Astrocyte of the cerebellum (primary cell): ENCODE measurements around the gene TUFM.

Source experiments
- DNase-seq: peaks from one replicate; pipeline ENCODE4 v3.0.0-alpha.2; 2011; ENCODE audit warnings: low read depth
- H3K4me3 ChIP-seq: 2 replicates; pipeline ENCODE4 v1.5.1; 2011; ENCODE audit warnings: mild to moderate bottlenecking, low read depth, low read length, moderate library complexity
- in situ Hi-C: cut with HindIII; loops from 2 replicates; pipeline ENCODE4 v1.10.0; 2017; ENCODE audit warnings: low sequenced_read_pairs
- TF ChIP-seq, protein P1 (sequence below): IDR thresholded peaks from 2 replicates; pipeline ENCODE4 v1.5.1; 2012; ENCODE audit warnings: low read length, low read depth, moderate library complexity, mild to moderate bottlenecking; ENCODE audit errors: missing control alignments

Gene TUFM

DNA sequence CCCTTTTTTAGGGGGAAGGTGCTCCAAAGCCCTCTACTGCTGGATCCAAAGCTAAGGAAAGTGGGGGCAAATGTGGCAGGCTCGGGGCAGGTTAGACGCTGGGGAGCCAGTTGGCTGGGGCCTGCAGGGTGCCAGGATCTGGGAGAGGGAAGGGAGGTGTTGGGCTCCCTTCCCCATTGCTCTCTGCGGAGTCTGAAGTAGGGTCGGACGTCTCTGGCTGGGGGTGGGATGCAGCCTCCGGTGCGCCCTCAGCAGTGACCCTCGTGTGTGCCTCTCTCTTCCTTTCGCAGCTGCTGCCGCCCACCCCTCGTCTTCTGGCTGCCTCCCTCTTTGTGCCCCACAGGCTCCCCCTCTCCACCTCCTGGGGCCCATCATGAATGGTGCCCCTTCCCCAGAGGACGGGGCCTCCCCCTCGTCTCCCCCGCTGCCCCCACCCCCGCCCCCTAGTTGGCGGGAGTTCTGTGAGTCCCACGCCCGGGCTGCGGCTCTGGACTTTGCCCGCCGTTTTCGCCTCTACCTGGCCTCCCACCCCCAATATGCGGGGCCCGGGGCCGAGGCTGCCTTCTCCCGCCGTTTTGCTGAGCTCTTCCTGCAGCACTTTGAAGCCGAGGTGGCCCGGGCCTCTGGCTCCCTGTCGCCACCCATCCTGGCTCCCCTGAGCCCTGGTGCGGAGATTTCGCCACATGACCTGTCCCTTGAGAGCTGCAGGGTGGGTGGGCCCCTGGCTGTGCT, 19.7 kb upstream of the TUFM start:
- in situ Hi-C loops: no loop called here
- TF ChIP-seq, protein P1, sequence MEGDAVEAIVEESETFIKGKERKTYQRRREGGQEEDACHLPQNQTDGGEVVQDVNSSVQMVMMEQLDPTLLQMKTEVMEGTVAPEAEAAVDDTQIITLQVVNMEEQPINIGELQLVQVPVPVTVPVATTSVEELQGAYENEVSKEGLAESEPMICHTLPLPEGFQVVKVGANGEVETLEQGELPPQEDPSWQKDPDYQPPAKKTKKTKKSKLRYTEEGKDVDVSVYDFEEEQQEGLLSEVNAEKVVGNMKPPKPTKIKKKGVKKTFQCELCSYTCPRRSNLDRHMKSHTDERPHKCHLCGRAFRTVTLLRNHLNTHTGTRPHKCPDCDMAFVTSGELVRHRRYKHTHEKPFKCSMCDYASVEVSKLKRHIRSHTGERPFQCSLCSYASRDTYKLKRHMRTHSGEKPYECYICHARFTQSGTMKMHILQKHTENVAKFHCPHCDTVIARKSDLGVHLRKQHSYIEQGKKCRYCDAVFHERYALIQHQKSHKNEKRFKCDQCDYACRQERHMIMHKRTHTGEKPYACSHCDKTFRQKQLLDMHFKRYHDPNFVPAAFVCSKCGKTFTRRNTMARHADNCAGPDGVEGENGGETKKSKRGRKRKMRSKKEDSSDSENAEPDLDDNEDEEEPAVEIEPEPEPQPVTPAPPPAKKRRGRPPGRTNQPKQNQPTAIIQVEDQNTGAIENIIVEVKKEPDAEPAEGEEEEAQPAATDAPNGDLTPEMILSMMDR: no peak
- no peak overlapping the region for H3K4me3 ChIP-seq
- DNase-seq: no peak

DNA sequence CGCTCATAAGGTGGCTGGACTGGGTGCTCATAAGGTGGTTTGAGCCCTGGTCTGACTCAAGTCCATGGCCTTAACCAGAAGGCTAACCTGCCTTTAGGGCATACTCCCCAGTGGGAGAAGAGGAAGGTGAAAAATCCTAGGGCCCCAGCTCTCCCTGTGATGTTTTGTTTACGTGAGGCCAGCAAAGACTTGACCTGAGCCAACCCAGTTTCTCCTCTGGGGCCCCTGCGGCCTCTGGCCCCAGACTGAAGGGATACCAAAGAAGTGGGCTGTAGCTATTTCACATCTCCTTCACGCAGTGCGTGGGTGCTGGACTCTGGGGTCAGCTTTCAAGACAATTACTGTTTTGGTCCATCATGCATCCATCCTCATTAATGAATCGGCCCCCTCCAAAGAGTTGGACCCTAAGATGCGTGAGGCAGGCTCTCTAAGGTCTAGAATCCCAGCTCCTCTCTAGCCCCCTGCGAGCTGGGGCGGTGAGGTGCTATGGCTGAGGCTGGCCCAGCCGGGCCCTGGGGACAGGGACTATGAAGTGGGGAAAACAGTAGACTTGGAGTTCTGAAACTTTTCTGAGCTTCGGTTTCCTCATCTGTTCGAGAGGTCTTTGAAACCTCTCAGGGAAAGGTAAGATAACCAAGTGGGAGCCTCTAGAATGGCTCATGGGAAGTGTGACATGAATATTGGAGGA, 19.0 kb upstream of the TUFM start:
- DNase-seq: no peak
- TF ChIP-seq, protein P1: no peak
- in situ Hi-C loops: no loop called here
- peak overlapping the region; percentile 88 for H3K4me3 ChIP-seq

DNA sequence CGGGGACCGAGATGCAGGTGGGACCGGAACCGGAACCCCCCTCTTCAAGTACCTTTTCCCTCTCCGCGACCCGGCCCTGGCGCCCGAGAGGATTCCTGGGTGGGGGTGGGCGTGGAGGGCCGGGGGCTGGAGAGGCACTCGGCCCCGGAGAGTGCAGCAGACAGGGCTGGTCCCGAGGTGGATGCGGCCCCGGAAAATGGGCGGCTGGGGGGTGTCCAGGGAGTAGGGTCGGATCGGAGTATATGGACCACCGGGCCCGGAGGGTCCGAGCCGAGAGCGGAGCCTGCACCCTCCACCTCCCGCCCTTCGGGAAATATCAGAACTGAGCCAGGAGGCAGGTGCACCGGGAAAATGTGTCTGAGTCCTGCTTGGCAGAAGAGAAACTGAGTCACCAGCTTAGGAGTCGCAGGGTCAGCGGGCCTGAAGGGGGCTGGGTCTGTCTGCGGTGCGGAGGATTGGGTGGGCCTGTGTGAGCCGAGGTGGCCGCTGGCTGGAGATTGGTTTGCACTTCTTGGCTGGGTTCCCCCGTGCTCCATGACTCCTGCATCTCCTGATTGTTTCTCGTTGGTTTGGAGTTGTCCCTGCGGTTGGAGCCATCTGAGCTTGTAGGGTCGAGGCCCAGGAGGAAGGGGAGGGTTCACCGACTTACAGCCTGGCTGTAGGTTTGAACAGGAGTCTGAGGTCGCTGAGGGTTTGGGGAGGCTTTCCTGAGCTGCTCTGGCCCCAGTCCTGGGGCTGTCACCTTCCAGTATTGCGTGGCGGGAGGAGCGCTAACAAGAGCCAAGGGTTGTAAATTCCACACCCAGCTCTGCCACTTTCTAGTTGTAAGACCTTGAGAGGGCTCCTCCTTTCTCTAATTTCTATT, 18.0 kb upstream of the TUFM start:
- TF ChIP-seq, protein P1: no peak
- peak; percentile 29 for DNase-seq
- in situ Hi-C loops: no loop called here
- H3K4me3 ChIP-seq: peak overlapping the region; percentile 88

DNA sequence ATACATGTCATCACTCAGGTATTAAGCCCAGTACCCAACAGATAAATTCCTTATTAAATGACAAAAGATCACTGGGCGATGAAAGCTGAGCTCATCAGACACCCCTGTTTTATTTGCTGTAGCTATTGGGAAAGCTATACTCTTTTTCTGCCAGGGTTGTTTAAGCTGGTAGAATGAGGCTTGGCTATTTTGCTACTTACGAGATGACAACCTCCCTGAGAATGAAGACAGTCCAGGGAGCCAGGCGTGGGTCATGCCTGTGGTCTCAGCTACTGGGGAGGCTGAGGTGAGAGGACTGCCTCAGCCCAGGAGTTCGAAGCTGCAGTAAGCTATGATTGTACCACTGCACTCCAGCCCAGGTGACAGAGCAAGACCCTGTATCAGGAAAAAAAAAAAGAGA, 13.2 kb upstream of the TUFM start:
- in situ Hi-C loops: no loop called here
- TF ChIP-seq, protein P1: no peak
- H3K4me3 ChIP-seq: no peak overlapping the region
- DNase-seq: no peak

DNA sequence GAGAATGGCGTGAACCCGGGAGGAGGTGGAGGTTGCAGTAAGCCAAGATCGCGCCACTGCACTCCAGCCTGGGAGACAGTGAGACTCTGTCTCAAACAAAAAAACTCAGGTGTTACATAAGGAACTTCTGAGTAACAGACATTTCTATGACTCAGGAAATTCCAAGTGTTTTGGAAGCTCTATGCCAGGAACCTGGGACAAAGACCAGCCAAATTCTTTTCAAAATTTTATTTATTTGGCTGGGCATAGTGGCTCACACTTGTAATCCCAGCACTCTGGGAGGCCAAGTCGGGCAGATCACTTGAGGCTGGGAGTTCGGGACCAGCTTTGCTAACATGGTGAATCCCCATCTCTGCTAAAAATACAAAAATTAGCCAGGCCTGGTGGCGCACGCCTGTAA, 12.3 kb upstream of the TUFM start:
- no peak overlapping the region for H3K4me3 ChIP-seq
- TF ChIP-seq, protein P1: no peak
- in situ Hi-C loops: no loop called here
- DNase-seq: no peak

DNA sequence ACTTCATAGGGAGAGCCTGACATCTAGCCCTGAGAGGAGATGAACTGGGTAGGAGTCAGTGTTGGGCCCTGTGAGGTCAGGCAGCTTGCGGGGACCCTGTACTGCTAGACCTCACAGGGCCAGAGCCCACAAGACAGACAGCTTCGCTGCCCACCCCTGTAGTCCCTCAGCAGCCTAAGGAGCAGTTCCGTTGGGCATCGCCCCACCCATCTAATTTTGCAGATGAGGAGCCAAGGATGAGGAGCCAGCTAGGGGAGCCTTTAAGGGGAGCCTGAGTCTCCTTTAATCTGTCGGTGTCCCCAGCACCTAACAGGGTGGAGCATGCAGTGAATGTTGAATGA, 755 bp upstream of the TUFM start:
- TF ChIP-seq, protein P1: no peak
- DNase-seq: no peak
- in situ Hi-C loops: no loop called here
- H3K4me3 ChIP-seq: peak overlapping the region; percentile 76
